Activated CD4-positive, alpha-beta T cell treated with anti-CD3 and anti-CD28 coated beads for 48 hours (primary cell): ENCODE results near the gene ZNF548.
"Not testable (repeated sequence)": the region's sequence is repeated elsewhere in the genome, so short reads cannot be mapped to it uniquely, and the experiment has no call there.

Experiments used
- DNase-seq: peaks from one replicate; pipeline ENCODE4 v3.0.0-alpha.2; 2020

ZNF548 gene

DNA sequence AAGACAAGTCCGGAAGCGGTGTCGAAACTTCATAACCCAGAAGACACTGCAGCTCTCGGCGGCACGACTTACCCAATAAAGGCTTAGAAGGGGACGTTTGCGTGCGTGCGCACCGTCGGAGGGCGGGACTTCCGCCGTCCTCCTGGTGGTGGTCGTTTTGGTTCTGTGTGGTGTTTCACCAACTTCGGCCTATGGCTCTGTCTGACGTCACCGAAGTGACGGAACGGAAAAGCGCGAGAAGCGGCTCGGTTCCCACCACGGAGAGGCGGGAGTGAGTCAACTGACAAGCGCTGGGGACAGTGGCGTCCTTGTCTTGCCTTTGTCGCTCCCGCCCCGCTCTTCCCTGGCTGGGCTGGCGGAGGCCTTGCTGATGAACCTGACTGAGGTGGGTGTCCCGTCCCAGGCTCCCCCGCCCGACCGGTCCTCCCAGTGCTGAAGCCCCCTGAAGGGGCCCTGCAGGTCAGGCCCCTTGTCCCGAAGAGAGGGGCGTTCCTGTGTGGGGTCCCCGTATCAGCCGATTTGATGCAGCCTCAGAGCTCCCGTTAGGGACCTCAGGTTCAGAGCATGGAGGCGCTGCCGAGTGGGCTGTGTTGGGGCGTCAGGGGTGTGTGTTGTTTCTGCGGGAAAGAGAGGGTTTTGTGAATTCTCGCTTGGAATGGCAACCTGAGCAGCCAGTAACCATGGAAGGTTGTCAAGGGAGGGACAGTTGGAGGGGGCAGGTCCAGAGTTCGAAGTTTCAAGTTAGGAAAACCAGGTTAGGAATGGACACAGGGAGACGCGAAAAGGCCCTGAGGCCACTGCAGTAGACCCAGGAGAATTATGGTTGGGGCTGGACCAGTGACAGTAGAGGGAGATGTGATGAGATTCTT lies at the start of gene ZNF548:
Gene ZNF548 (plus strand): TSS at position 125 of the 869 bp plus-strand sequence. CDS start 246 bp downstream, at position 371.
- DNase-seq, result peak; percentile 97

DNA sequence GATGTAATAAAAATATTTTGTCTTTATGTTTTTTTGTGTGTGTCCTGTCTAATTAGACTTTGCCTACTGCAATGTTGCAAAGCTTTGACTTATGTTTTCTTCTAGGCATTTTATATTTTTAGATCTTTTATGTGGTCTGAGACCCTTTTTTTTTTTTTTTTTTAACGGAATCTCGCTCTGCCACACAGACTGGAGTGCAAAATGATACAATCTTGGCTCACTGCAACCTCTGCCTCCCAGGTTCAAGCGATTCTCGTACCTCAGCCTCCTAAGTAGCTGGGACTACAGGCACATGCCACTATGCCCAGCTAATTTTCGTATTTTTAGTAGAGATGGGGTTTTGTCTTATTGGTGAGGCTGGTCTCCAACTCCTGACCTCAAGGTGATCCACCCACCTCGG lies 47.1 kb upstream of the ZNF548 start:
- DNase-seq, result no peak

DNA sequence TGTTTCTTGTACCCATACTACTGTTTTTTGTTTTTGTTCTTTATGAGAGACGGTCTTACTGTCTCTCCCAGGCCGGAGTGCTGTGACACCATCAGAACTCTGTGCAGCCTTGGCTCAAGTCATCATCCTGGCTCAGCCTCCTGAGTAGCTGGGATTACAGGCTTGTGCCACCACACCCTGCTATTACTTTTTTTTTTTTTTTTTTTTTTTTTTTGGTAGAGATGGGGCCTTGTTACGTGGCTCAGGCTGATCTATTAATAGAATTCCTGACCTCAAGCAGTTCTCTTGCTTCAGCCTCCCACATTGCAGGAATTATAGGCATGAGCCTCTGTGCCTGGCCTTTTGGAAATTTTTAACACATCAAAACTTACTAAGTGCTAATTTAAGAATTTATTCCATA lies 41.5 kb upstream of the ZNF548 start:
- DNase-seq, result no peak

DNA sequence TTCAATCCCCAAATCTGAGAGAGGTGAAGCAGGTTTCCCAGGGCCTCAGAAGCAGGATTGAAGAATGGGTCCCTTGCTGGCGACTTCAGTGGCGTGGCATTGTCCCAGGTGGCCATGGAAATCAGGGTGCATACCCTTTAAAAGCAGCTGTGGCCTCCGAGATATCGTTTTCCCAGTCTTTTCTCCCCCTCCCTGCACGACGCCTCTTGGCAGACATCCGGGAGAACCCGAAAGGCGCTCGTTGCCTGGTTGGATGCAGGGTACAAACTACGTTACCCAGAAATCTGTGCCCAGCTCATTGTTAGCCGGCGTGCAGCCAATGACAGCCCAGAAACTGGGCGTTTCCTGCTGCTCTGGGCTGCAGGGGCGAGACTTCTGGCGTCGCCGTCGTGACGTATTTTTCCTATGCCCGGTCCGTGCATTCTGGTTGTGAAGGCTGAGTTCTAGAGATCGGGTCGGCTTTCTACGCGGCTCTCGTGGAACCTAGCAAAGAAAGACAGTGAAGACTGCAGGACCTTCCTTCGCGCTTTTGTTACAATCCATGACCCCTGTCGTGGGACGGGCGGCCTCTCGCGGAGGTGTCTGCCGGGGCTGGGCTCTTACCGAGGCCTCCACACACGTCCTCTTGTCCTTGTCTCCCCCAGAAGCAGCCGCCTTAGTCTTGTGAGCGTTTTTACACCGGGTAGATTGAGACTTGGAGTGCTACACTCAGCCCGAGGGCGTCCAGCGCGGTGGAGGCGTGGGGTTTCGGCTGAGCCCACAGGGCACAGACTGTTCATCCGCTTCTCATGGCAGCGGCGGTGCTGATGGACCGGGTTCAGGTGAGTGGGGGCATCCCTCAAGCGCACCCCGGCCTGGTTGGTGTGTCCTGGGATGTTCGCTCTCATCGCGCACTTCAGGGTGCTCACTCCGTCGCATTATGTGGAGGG lies 38.5 kb upstream of the ZNF548 start, which contains the start of gene ZNF304:
Gene ZNF304 (plus strand): TSS at position 395 of the 929 bp plus-strand sequence. CDS start 394 bp downstream, at position 789.
- peak; percentile 88 for DNase-seq

DNA sequence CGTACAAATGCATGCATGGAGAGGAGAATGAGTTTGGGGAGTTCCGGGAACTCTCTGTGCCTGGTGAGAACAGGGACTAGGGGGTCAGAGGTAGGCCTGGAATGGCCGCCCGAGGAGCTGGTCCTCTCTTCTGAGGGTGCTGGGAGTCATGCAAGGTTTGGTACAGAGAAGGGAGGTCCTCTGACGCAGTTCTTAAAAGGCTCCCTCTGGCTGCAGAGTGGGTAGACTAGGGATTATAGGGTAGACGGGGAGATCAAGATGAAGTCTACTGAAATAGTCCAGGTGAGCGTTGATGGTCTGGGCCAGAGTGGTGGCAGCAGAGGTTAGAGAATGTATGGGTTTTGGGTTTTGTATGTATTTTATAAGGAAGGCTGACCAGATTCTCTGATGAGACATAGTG lies 37.8 kb upstream of the ZNF548 start:
- no peak for DNase-seq

DNA sequence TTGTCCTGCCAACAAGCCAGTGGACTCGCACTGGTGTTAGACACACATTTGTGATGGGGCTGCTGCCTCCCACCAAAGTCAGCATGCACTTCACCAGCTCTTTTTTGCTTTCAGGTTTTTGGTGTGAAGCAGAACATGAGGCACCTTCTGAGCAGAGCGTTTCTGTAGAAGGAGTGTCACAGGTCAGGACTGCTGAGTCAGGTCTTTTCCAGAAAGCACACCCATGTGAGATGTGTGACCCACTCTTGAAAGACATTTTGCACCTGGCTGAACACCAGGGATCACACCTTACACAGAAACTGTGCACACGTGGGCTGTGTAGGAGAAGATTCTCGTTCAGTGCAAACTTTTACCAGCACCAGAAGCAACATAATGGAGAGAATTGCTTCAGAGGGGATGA lies 33.7 kb upstream of the ZNF548 start:
- no peak for DNase-seq

DNA sequence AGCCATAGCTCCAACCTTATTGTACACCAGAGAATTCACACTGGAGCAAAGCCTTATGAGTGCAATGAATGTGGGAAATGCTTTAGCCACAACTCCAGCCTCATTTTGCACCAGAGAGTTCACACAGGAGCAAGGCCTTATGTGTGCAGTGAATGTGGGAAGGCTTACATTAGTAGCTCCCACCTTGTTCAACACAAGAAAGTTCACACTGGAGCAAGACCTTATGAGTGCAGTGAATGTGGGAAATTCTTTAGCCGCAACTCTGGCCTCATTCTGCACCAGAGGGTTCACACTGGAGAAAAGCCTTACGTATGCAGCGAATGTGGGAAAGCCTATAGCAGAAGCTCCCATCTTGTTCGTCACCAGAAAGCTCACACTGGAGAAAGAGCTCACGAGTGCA lies 32.2 kb upstream of the ZNF548 start:
- DNase-seq, result no peak

DNA sequence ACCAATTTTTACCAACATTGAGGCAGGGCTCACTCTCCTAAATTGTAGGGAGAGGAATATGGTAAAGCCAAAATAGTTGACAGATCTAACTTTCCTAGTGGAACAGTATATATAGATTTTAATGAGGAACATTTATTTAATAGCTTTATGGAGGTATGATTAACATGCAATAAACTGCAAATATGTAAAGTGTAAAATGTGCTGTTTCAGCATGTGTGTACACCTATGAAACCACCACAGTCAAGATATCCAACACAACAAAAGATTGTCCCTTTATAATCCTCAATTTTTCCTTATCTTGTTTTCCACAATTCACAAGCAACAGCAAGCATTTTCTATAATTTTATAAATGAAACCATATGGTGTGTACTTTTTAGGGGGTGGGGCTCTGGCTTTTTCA lies 30.4 kb upstream of the ZNF548 start:
- no peak for DNase-seq

DNA sequence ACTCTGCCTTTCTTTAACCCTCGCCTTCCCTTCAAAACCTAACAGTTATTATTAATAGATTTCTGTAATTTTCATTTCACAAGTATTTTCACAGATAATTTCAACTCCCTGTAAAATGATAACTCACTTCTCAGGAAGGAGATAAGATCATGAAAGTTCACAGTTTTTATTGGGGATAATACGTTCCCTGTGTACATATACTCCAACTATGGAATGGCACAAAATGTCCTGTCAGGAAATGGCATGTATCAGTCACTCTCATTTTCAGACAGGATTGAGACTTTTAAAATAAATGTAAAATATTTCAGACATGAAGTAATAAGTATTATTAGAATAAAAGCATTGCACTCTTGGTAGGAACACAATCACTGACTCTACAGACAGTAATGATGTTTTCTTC lies 27.2 kb upstream of the ZNF548 start:
- DNase-seq, result no peak

DNA sequence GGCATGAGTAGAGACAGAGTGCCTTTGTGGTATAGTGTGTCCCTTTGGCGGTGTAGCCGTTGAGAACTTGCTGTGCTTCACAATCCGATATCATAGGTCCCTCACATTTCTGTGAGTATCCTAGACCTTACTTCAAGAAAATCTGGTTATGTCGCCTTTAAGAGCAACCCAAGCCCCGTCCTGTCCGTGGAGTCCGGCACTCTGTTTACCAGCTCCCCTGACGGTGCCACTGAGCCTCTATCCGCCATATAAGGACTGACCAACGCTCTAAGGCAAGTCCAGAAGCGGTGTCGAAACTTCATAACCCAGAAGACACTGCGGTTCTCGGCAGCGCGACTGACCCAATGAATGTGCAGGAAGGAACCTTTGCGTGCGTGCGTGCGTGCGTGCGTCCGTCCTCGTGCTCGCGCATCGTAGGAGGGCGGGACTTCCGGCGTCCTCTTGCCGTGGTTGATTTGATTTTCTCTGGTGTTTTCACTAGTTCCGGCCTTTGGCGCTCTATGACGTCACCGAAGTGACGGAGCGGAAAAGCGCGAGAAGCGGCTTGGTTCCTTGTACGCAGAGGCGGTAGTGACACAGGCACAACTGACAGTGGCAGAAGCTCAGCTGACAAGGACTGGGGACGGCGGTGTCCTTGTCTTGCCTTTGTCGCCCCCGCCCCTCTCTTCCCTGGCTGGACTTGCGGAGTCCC lies 26.5 kb upstream of the ZNF548 start, which contains the start of the genes TRAPPC2B and ZNF547:
Gene TRAPPC2B (plus strand): TSS at position 555 of the 691 bp plus-strand sequence. CDS start 1,283 bp downstream, outside the sequence.
Gene ZNF547 (plus strand): TSS at position 555 of the 691 bp plus-strand sequence. CDS start 5,005 bp downstream, outside the sequence.
- DNase-seq, result peak; percentile 98

DNA sequence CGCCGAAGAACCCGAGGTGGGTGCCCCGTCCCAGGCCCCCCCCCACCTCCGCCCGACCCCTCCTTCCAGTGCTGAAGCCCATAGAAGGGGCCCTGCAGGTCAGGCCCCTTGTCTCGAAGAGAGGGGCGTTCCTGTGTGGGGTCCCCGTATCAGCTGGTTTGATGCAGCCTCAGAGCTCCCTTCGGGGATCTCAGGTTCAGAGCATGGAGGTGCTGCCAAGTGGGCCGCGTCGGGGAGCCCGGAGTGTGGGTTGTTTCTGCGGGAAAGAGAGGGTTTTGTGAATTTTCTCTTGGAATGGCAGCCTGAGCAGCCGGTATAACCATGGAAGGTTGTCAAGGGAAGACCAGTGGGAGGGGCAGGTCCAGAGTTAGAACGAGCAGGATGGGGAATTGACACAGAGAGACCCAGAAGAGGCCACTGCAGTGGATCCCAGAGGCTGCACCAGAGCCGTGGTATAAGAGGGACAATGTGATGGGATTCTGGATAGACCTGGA lies 25.9 kb upstream of the ZNF548 start:
- DNase-seq, result no peak

DNA sequence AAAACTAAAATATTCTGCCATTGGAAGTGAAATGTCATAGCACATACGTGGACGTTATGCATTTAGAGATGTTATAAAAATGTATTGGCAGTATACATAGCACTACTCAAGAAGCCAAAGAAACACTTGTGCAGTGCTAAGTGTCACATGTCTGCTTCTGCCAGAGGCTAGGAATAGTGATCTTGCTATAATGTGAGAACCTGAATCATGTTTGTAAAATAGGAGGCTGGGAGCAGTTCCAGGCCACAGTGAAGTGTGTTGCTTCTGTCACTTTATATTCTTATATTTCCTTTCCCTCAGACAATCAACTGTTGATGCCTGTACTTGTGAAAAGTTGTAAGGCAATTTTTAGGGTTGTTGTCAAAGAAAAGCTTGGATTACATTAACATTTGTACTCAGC lies 22.9 kb upstream of the ZNF548 start:
- no peak for DNase-seq

DNA sequence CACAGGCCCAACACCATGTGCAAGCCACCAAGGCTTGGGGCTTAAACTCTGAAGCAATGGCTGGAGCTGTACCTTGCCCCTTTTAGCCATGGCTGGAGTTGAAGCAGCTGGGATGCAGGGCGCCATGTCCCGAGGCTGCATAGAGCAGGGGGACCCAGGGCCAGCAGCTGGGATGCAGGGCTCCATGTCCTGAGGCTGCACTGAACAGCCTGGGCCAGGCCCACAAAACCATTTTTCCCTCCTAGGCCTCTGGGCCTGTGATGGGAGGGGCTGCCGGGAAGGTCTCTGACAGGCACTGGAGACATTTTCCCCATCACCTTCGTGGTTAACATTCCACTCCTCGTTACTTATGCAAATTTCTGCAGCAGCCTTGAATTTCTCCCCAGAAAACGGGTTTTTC lies 15.5 kb upstream of the ZNF548 start:
- DNase-seq, result no peak

DNA sequence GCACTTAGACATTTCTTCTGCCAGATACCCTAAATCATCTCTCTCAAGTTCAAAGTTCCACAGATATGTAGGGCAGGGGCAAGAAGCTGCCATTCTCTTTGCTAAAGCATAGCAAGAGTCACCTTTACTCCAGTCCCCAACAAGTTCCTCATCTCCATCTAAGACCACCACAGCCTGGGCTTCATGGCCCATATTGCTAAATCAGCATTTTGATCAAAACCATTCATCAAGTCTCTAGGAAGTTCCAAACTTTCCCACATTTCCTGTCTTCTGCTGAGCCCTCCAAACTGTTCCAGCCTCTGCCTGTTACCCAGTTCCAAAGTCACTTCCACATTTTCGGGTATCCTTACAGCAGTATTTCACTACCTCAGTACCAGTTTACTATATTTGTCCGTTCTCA lies 15.0 kb upstream of the ZNF548 start:
- DNase-seq, result not testable (repeated sequence)

DNA sequence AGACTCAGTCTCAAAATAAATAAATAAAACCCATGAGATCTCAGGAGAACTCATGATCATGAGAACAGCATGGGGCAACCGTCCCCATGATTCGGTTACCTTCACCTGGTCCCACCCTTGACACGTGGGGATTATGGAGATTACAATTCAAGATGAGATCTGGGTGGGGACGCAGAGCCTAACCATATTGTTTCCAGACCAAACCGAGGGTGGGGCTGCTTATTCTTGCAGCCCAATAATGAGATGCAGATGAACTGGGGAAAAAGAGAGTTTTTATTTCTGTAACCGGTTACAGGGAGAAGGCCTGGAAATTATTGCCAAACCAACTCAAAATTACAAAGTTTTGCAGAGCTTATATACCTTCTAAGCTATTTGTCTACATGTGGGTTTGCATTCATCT lies 13.5 kb upstream of the ZNF548 start:
- no peak for DNase-seq

DNA sequence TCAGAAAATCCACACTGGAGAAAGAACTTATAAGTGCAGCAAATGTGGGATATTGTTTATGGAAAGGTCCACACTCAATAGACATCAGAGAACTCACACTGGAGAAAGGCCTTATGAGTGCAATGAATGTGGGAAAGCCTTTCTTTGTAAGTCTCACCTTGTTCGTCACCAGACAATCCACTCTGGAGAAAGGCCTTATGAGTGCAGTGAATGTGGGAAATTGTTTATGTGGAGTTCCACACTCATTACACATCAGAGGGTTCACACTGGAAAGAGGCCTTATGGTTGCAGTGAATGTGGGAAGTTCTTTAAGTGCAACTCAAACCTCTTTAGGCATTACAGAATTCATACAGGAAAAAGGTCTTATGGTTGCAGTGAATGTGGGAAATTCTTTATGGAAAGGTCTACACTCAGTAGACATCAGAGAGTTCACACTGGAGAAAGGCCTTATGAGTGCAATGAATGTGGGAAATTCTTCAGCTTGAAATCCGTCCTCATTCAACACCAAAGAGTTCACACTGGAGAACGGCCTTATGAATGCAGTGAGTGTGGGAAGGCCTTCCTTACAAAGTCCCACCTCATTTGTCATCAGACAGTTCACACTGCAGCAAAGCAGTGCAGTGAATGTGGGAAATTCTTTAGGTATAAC lies 12.0 kb upstream of the ZNF548 start:
- no peak for DNase-seq

DNA sequence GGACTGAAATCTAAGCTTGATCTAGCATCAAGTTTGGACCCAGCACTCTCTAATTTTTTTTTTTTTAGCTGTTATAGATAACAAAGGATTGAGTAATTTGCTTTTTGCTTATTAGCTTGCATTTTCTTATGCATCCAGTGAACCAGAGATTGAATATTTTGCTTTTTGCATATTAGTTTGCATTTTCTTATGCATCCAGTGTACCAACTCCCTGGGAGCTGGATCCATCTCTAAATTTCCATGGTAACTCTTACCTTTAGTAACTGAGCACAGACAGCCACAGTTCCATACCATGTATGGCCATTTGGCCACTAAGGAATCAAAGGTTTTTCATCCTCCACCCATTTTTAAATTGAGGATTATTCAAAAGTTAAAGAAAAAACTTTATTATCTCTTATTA lies 8.7 kb upstream of the ZNF548 start:
- no peak for DNase-seq

DNA sequence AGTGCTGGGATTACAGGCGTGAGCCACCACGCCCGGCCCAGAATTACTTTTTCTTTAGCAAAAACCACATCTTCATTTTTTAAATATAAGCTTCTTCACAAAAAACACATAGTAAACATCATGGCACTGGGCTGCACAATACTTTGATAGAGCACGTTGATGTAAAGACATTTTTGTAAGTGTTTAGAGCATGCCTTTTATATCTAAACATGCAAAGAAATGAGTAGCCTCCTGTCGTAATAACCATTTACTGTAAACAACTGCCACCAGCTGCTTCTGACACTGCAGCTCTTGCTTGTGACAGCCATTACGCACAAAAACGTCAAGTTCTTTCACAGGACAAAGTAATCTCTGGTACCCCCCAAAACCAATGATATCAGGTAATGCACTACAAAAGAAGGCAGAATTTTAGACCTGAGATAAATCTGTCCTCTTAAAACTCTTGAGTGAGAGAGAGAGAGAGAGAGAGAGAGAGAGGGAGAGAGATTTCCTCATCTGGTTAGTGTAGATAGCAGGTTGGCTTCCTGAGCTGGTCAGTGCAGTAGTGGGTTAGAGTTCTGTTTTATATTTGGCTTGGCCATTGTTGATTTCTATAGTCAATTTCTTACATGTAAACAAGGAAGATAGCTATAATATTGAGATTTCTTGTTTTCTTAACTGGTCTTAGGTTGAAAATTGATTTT lies 6.7 kb upstream of the ZNF548 start:
- no peak for DNase-seq

DNA sequence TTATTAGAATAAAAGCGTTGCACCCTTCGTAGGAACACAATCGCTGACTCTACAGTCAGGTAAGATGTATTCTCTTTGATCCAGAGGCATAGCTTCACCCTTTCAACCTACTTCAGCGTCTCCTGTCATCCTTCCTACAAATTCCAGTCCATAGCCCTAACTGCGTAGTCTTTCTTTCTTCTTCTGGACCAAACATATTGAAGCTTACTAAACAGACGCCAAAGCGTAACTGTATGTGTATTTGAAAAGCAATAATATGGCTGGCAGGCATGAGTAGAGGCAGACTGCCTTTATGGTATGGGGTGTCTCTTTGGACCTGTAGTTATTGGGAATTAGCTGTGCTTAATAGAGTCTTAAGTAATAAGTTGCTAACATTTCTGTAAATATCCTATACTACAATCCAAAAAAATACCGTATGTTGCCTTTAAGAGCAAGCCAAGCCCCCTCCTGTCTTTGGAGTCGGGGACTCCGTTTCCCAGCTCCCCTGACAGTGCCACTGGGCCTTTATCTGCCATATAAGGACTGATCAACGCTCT lies 392 bp upstream of the ZNF548 start:
- DNase-seq, result no peak

DNA sequence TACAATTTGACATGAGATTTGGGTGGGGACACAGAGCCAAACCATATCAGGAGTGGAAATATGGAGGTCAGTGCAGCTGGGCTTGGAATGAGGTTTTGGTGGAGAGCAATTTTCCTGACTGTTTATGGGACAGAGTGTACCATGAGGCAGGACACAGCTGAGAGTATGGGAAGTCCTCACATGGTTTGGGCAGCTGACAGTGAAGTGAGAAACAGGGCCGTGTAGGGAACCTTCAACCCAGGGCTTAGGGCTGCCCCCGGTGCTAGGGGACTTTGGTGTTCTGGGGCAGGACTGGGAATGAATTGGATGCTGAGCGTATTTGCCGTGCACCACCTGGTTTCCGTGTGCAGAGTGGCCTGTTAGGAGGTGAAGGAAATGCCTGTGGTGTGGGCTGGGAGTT lies 6.1 kb downstream of the ZNF548 start:
- DNase-seq, result no peak

DNA sequence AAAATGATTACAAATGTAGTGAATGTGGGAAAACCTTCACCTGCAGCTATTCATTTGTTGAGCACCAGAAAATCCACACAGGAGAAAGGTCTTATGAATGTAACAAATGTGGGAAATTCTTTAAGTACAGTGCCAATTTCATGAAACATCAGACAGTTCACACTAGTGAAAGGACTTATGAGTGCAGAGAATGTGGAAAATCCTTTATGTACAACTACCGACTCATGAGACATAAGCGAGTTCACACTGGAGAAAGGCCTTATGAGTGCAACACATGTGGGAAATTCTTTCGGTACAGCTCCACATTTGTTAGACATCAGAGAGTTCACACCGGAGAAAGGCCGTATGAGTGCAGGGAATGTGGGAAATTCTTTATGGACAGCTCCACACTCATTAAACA lies 9.2 kb downstream of the ZNF548 start:
- DNase-seq, result no peak
